Mammary microvascular endothelial cell (primary cell): Measurements from ENCODE around the gene TTLL4. TPM values are rescaled to one million over a fixed set of nuclear protein-coding genes. Genes with fewer than 3 reads are reported as not detected.

Experiments
- total RNA-seq: library from RNA; depleted of rRNA; stranded (reverse); fragments of >200 nt; gene quantifications from 2 replicates; pipeline ENCODE4 v1.2.3, GENCODE V29; 2015

The TTLL4 gene, protein sequence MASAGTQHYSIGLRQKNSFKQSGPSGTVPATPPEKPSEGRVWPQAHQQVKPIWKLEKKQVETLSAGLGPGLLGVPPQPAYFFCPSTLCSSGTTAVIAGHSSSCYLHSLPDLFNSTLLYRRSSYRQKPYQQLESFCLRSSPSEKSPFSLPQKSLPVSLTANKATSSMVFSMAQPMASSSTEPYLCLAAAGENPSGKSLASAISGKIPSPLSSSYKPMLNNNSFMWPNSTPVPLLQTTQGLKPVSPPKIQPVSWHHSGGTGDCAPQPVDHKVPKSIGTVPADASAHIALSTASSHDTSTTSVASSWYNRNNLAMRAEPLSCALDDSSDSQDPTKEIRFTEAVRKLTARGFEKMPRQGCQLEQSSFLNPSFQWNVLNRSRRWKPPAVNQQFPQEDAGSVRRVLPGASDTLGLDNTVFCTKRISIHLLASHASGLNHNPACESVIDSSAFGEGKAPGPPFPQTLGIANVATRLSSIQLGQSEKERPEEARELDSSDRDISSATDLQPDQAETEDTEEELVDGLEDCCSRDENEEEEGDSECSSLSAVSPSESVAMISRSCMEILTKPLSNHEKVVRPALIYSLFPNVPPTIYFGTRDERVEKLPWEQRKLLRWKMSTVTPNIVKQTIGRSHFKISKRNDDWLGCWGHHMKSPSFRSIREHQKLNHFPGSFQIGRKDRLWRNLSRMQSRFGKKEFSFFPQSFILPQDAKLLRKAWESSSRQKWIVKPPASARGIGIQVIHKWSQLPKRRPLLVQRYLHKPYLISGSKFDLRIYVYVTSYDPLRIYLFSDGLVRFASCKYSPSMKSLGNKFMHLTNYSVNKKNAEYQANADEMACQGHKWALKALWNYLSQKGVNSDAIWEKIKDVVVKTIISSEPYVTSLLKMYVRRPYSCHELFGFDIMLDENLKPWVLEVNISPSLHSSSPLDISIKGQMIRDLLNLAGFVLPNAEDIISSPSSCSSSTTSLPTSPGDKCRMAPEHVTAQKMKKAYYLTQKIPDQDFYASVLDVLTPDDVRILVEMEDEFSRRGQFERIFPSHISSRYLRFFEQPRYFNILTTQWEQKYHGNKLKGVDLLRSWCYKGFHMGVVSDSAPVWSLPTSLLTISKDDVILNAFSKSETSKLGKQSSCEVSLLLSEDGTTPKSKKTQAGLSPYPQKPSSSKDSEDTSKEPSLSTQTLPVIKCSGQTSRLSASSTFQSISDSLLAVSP
- total RNA-seq, result 13.9 and 17.5 TPM in 2 replicates

DNA sequence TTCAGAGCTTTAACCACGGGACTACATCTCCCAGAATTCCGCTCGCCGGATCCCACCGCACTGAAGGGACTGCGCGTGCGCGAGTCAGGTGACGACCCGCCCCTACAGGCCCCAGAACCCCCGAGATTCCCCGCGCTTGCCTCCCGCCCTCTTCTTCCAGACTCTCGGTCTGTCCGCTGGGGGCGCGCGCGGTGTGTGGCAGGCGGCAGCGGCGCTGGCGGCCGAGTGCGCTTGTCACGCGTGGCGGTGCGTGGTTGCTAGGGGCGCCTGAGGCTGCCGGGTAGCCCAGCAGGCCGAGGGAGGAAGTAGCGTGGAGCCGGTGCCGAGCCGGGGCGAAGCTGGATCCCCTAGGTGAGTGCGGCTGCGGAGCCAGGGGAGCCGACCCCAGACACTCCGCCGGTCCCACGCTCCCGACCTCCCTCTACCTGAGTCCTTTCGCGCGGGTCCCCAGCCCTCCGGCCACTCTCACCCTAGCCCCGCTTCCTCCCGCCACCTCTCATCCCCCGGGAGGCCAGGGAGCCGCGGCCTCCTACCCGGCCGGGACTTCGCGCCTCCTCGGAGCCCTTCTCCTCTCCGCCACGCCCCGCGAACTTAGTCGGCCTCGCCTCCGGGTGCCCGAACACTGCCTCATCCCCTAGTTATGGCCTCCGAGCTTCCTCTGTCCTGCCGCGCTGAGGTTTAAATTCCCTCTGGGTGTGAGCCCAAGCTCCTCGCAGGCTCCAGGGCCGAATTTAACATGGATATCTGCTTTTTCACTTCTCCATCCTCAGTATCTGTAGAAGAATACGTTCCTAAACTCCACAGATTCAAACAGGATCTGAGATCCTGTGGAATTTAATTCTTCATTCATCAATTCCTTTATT is at the start of gene TTLL4:
Gene TTLL4, plus strand, starts transcription at position 149 of the 863 bp plus-strand sequence. CDS start 26,842 bp downstream, outside the sequence.

DNA sequence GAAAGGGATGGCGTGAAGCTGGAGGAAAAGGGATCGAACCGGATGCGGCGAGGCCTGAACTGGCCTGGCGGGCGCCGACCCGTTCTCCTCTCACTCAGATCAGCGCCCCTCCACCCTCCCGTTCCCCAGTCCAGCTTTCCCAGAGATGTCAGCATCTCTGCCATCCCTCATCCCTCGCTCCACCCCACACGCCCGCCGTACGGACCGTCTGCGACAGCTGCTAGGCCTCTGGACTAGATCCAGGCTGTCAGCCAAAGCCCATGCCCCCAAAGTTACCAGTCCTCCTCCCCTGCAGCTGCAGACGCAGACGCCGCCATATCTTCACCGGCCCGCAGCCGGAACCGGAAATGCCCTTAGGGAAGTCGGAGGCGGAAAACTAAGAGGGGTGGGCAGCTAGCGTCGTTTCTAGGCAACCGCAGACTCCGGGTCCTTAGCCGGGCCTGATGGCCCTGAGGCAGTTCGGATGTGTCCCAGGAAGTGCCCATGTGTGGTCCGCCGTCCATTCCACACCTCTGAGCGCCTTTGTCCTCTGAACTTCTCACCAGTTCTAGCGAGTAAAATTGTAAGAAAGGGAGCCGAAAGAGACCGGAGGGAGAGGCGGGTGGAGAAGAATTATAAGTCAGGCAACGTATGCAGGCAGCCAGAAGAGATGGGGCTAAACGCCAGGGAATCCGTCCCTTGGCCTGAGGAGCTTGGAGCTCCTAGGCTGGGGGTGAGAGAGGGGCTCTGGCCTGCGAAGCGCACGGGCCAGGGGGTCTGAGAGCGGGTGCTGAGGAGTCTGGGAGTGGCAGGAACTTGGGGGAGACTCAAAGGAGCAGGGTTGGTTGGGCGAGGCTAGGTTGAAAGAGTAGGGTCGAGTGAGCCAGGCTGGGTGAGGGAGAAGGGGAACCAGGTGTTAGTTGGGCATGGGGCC is 38.7 kb upstream of the TTLL4 start, which contains the start of the genes RNF25 and STK36:
Gene RNF25, minus strand, starts transcription at position 349 of the 913 bp plus-strand sequence. Its CDS starts 32 bp downstream, at position 317.
Gene STK36, plus strand, starts transcription at position 433 of the 913 bp plus-strand sequence. CDS start 744 bp downstream, outside the sequence.

DNA sequence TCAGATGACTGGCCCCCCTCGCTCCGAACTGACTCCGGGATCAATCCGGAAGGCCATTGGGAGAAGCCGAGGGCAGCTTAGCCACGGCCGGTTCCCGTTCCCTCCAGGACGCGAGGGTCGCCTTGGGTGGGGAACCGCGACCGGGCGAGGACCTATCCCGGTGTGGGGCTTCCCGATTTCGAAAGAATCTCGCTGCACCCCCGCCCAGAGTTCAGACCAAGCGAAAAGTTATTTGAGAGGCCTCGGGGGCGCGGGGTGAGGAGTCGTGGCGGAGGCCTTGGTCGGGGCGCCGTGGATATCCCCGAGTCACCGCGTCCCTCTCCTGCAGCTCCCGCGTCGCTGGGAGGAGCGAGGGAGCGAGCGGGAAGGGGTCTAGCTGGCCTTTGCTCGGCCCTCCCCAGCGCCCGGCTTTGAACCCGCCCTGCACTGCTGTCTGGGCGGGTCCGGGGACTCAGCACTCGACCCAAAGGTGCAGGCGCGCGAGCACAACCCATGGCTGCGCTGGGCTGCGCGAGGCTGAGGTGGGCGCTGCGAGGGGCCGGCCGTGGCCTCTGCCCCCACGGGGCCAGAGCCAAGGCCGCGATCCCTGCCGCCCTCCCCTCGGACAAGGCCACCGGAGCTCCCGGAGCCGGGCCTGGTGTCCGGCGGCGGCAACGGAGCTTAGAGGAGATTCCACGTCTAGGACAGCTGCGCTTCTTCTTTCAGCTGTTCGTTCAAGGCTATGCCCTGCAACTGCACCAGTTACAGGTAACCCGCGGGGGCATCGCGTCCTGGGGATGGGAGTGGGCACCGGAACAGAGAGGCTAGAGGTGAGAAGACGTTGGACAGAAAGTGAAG is 71.3 kb downstream of the TTLL4 start, which contains the start of gene CYP27A1:
Gene CYP27A1, plus strand, starts transcription at position 457 of the 837 bp plus-strand sequence. Its CDS starts 36 bp downstream, at position 493.

Other genes with a start within 250 kb of the TTLL4 start
- gene USP37, start 142.5 kb upstream of the TTLL4 start, total RNA-seq, result 5.8 and 6.5 TPM in 2 replicates
- gene CNOT9, start 142.0 kb upstream of the TTLL4 start, total RNA-seq, result 70.3 and 86.3 TPM in 2 replicates
- gene PLCD4, start 102.9 kb upstream of the TTLL4 start, total RNA-seq, result 0.60 and 1.2 TPM in 2 replicates
- gene ZNF142, start 51.2 kb upstream of the TTLL4 start, total RNA-seq, result 15.1 and 15.2 TPM in 2 replicates
- gene BCS1L, start 51.2 kb upstream of the TTLL4 start, total RNA-seq, result 36.9 and 42.3 TPM in 2 replicates
- 19.9 and 26.9 TPM in 2 replicates for gene RNF25, start 38.8 kb upstream of the TTLL4 start, total RNA-seq
- gene STK36, start 38.7 kb upstream of the TTLL4 start, total RNA-seq, result 8.3 and 10.8 TPM in 2 replicates
- 6.4 and 7.4 TPM in 2 replicates for gene CYP27A1, start 71.3 kb downstream of the TTLL4 start, total RNA-seq
- gene PRKAG3, start 121.0 kb downstream of the TTLL4 start, total RNA-seq, result not detected in 2 replicates
- not detected in 2 replicates for gene WNT6, start 149.0 kb downstream of the TTLL4 start, total RNA-seq
- not detected in 2 replicates for gene WNT10A, start 170.0 kb downstream of the TTLL4 start, total RNA-seq
- gene CDK5R2, start 248.8 kb downstream of the TTLL4 start, total RNA-seq, result not detected in 2 replicates